Hepatic stellate cell (primary cell): ENCODE measurements around the gene FNDC3B.
A peak's percentile ranks its signal among the peaks of the same experiment; 100 is the strongest.
"Not testable (repeated sequence)": the region's sequence is repeated elsewhere in the genome, so short reads cannot be mapped to it uniquely, and the experiment has no call there.

Experiments
- DNase-seq: peaks from one replicate; pipeline ENCODE4 v3.0.0; 2011; ENCODE audit warnings: low spot score

Gene FNDC3B

GRCh38 chr3:172039436-172040077, at the start of gene FNDC3B:
Gene FNDC3B, plus strand, starts transcription at chr3:172039578. Its CDS starts 72,902 bp downstream, at chr3:172112480.
- DNase-seq, result peak; percentile 88

GRCh38 chr3:171990239-171990638, 49.1 kb upstream of the FNDC3B start:
- DNase-seq, result not testable (repeated sequence)

GRCh38 chr3:171991166-171991565, 48.2 kb upstream of the FNDC3B start:
- no peak for DNase-seq

GRCh38 chr3:171994646-171995428, 44.5 kb upstream of the FNDC3B start:
- DNase-seq, result peak; percentile 51

DNA sequence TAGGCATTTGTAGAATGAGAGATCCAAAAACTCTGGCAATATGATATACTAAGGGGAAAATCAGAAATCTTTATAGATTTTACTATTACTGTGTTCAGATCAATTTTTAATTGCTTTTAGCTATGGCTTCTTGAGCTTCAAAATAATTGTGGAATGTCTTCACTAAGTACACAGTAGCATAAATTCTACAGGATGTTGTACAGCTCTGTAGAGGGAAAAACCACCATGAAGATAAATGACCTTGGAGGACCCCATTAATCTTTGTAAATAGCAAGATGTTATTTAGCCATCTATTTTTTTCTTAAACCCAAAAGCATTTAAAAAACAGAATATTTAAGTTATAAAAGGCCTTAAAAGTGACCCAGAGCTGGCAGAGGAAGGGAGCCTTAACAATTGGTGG, 43.9 kb upstream of the FNDC3B start:
- DNase-seq, result no peak

DNA sequence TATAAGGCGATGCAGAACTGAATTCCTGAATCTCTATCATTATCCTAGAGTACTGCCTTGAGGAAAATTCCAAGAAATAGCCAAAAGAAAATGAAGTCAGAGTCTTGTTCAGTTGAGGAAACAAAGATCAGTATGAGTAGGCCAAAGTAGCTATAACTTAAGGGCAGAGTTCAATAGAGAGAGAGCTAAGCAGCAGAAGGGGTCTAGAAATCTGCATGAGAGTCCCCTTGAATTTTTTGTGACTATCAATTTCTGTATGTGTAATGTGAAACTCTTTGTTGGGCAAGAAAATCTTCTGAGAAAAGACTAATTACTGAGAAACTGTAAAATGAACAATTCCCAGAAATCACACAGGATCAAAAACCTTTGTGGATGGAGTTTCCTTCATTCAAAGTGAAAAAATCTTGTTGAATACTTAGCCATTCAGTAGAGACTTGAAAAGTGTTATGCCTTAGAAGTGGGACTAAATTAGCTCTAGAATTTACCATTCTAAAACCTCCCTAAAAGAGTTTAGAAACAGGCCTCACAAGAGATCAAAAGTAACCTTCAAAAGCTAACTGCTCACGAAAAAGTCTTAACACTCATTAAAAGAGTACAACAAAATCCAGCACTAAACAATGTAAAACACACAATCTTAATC, 43.1 kb upstream of the FNDC3B start:
- no peak for DNase-seq

GRCh38 chr3:171998731-171999130, 40.6 kb upstream of the FNDC3B start:
- not testable (repeated sequence) for DNase-seq

- DNase-seq, result not testable (repeated sequence)
Measured at GRCh38 chr3:172001616-172002015, 37.8 kb upstream of the FNDC3B start.

- no peak for DNase-seq
Measured at GRCh38 chr3:172002512-172003078, 36.8 kb upstream of the FNDC3B start.

DNA sequence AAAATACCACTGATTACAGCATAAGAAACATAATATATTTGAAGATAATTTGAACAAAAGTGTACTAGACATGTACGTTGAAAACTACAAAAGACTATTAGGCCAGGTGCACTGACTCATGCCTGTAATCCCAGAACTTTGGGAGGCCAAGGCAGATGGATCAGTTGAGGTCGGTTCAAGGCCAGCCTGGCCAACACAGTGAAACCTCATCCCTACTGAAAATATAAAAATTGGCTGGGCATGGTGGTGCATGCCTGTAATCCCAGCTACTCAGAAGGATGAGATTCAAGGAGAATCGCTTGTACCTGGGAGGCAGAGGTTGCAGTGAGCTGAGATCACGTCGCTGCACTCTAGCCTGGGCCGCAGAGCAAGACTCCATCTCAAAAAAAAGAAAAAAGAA, 36.2 kb upstream of the FNDC3B start:
- DNase-seq, result no peak

DNA sequence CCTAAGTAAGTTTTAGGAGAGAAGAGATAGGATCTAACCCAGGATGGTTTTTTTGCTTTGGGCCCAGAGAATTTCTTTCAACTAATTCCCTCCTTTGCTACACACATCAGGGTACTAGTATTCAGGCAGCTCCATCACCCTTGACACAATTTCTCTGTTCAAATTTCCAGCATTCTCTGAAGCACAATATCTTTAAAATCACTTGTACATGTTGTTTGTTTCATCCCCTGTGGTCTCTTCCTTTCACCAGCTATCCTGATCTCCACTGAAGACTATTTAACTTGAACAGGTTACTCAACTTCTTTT, 32.4 kb upstream of the FNDC3B start:
- DNase-seq, result no peak

- DNase-seq, result no peak
Measured at GRCh38 chr3:172009803-172010202, 29.6 kb upstream of the FNDC3B start.

GRCh38 chr3:172012775-172013174, 26.6 kb upstream of the FNDC3B start:
- DNase-seq, result no peak

DNA sequence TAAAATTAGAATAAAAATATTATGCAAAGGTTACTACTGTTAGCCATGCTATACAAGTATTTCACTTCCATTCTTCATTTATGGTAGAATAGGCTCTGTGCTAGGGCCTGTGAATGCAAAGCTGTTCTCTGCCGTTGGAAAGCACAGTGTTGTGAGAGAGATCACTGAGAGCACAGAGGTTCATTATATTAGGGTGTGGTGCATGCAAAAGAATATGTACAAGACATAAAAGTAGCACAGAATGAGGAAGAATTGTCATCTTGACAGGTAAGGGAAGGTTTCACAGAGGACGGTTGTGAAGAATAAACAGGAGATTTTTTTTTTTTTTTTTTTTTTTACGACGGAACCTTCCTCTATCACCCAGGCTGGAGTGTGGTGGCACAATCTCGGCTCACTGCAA, 25.2 kb upstream of the FNDC3B start:
- no peak for DNase-seq

DNA sequence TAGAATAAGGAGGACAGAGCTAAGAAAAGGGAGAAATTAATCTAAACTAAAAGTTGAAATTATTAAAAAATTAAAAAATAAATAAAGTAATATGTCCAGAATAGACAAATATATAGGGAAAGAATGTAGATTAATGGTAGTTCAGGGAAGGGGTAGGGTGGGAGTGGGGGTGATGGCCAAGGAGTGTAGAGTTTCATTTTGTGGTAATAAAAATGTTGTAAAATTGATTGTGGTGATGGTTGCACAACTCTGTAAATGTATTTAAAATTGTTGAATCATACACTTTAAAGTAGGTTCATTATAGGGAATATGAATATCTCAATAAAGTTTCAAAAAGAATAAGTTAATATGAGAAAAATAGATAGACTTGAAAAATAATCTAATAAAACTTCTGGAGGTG, 21.0 kb upstream of the FNDC3B start:
- DNase-seq, result no peak

GRCh38 chr3:172020763-172021162, 18.6 kb upstream of the FNDC3B start:
- no peak for DNase-seq

DNA sequence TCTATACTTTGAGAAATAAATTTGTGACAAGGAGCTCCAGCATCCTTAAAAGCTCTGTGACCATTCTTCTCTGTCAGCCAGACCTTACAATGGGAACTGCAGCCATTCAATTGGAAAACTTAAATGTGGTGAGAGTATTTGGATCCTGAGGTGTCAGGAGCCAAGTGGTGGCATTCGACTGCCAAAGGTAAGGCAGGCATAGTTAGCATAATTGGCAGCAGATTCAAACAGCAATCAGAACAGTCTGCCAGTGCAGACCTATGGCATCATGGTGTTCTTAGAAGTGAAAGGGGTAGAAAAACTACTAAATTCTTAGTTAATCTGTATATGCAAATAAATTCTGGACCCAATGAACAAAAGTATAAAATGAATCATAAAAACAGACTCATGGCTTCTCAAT, 18.2 kb upstream of the FNDC3B start:
- DNase-seq, result no peak

- DNase-seq, result no peak
Measured at GRCh38 chr3:172021859-172022258, 17.5 kb upstream of the FNDC3B start.

- DNase-seq, result no peak
Measured at GRCh38 chr3:172023915-172024314, 15.5 kb upstream of the FNDC3B start.

DNA sequence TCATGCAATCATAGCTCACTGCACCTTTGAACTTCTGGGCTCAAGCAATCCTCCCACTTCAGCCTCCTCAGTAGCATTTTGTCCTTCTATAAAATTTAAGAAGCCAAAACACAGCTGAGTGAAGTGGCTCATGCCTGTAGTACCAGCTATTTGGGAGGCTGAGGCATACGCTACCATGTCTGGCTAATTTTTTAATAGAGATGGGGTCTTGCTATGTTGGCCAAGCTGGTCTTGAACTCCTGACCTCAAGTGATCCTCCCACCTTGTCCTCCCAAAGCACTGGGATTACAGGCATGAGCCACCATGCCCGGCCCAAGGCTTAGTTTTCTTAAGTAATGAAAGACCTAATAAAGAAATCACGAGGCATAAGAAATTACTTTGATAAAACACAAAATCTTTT, 14.7 kb upstream of the FNDC3B start:
- no peak for DNase-seq

- no peak for DNase-seq
Measured at GRCh38 chr3:172029425-172030098, 9.8 kb upstream of the FNDC3B start.

DNA sequence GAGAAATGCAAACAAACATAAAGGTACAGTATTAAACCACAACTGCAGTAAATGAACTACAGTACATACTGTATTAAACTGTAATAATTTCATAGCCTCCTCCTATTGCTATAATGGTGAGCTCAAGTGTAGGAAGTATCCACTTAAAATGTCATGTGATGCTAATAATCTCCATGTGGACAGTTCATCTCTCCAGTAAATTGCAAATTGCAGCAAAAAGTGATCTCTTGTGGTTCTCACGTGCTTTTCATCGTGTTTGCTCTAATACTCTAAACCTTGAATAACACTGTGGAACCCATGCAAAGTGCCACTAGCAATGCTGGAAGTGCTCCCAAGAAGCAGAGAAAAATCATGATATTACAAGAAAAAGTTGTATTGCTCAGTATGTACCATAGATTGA, 9.2 kb upstream of the FNDC3B start:
- no peak for DNase-seq

DNA sequence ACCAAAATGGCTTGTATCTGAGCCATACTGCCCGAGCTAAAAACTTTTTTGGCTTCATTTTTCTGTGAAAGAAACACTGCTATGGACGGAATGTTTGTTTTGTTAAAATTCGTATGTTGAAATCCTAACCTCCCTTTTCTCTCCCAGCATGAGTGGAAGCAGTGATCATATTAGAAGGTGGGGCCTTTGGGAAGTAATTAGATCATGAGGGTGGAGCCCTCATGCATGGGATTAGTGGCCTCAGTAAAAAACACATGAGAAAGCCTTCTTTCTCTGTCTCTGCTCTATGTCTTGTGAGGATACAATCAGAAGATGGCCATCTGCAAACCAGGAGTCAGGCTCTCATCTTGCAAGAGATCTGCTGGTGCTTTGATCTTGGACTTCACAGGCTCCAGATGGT, 7.4 kb upstream of the FNDC3B start:
- DNase-seq, result no peak
